Ishikawa (cell line): ENCODE measurements around the gene FGF4.

Experiments used
- CEBPB ChIP-seq: IDR thresholded peaks from 2 replicates; pipeline ENCODE4 v1.6.1; 2012
- EGR1 ChIP-seq: IDR thresholded peaks from 2 replicates; pipeline ENCODE4 v1.6.1; 2012
- EP300 ChIP-seq: IDR thresholded peaks from 2 replicates; pipeline ENCODE4 v1.6.1; 2012; ENCODE audit warnings: borderline replicate concordance
- FOXM1 ChIP-seq: IDR thresholded peaks from 2 replicates; pipeline ENCODE4 v1.6.1; 2012; ENCODE audit warnings: low read depth, borderline replicate concordance
- MAX ChIP-seq: IDR thresholded peaks from 2 replicates; pipeline ENCODE4 v1.6.1; 2012
- RAD21 ChIP-seq: IDR thresholded peaks from 2 replicates; pipeline ENCODE4 v1.6.1; 2012; ENCODE audit warnings: low read depth
- TAF1 ChIP-seq: IDR thresholded peaks from 2 replicates; pipeline ENCODE4 v1.6.1; 2012; ENCODE audit warnings: low read depth, mild to moderate bottlenecking
- TCF12 ChIP-seq: IDR thresholded peaks from 2 replicates; pipeline ENCODE4 v1.6.1; 2012; ENCODE audit warnings: low read depth
- TEAD4 ChIP-seq: IDR thresholded peaks from 2 replicates; pipeline ENCODE4 v1.6.1; 2012
- YY1 ChIP-seq: IDR thresholded peaks from 2 replicates; pipeline ENCODE4 v1.6.1; 2012; ENCODE audit warnings: low read depth
- TF ChIP-seq, protein P1 (sequence below): IDR thresholded peaks from 2 replicates; pipeline ENCODE4 v1.6.1; 2012; ENCODE audit warnings: low read depth, mild to moderate bottlenecking

DNA sequence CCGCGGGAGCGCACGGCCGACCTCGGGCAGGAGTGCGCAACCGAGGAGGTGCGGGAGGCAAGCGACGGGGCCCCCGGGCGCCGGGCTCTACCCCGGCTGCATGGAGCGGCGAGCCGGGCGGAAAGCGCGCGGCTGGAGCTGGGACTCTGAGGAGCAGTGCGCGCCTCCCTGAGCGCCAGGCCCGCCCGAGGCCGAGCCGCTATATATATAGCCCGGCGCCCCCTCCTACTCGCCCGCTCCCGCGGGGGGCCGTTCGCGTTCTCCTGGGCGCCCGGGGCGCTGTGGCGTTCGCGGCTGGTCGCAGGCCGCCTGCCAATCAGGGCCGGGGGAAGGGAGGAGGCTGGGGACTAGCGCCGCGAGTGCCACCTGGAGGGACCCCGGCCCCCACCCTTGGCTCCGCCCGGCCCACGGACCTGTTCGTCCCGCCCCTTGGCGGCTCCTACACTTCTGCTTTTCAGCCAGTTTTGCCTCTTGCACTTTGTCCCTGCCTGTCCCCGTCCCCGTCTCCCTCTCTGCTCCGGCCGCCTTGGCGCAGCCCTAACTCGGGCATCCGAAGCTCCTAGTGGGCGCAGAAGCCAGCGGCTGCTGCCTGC is at the start of gene FGF4:
- TF ChIP-seq TAF1: no peak
- no peak for TF ChIP-seq RAD21
- no peak for TF ChIP-seq EP300
- no peak for TF ChIP-seq TCF12
- TF ChIP-seq CEBPB: no peak
- TF ChIP-seq, protein P1, sequence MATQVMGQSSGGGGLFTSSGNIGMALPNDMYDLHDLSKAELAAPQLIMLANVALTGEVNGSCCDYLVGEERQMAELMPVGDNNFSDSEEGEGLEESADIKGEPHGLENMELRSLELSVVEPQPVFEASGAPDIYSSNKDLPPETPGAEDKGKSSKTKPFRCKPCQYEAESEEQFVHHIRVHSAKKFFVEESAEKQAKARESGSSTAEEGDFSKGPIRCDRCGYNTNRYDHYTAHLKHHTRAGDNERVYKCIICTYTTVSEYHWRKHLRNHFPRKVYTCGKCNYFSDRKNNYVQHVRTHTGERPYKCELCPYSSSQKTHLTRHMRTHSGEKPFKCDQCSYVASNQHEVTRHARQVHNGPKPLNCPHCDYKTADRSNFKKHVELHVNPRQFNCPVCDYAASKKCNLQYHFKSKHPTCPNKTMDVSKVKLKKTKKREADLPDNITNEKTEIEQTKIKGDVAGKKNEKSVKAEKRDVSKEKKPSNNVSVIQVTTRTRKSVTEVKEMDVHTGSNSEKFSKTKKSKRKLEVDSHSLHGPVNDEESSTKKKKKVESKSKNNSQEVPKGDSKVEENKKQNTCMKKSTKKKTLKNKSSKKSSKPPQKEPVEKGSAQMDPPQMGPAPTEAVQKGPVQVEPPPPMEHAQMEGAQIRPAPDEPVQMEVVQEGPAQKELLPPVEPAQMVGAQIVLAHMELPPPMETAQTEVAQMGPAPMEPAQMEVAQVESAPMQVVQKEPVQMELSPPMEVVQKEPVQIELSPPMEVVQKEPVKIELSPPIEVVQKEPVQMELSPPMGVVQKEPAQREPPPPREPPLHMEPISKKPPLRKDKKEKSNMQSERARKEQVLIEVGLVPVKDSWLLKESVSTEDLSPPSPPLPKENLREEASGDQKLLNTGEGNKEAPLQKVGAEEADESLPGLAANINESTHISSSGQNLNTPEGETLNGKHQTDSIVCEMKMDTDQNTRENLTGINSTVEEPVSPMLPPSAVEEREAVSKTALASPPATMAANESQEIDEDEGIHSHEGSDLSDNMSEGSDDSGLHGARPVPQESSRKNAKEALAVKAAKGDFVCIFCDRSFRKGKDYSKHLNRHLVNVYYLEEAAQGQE: no peak
- TF ChIP-seq MAX: no peak
- no peak for TF ChIP-seq TEAD4
- no peak for TF ChIP-seq FOXM1
- TF ChIP-seq YY1: no peak
- no peak for TF ChIP-seq EGR1
